Stimulated activated naive CD8-positive, alpha-beta T cell treated with anti-CD3 and anti-CD28 coated beads, Interleukin-15, amount 100 ng/mL, for 72 hours (primary cell): ENCODE results near the gene PPP1R27.

Experiments
- ATAC-seq: fragments of 150-1000 bp; cut with Tn5 transposase; 2 replicates; pipeline ENCODE4 v1.10.0; 2021; ENCODE audit warnings: mild to moderate bottlenecking, moderate library complexity
- DNase-seq, 2 donors: peaks; one replicate each; pipeline ENCODE4 v3.0.0; 2021 to 2022
- H3K27ac Mint-ChIP-seq, 2 donors: one replicate each; pipeline ENCODE4 v1.8.0; 2022; ENCODE audit warnings: mild to moderate bottlenecking in 2 of 2, mixed read lengths in 2 of 2, moderate library complexity in 2 of 2
- H3K27me3 Mint-ChIP-seq: one replicate; pipeline ENCODE4 v1.8.0; 2022; ENCODE audit warnings: mixed read lengths
- H3K4me1 Mint-ChIP-seq: one replicate; pipeline ENCODE4 v1.8.0; 2022; ENCODE audit warnings: mild to moderate bottlenecking, mixed read lengths
- H3K4me3 Mint-ChIP-seq, 2 donors: one replicate each; pipeline ENCODE4 v1.8.0; 2022; ENCODE audit warnings: mild to moderate bottlenecking in 2 of 2, mixed read lengths in 2 of 2, moderate library complexity in 1 of 2
- H3K9me3 Mint-ChIP-seq, 2 donors: one replicate each; pipeline ENCODE4 v1.8.0; 2022; ENCODE audit warnings: mixed read lengths in 2 of 2

PPP1R27 gene

DNA sequence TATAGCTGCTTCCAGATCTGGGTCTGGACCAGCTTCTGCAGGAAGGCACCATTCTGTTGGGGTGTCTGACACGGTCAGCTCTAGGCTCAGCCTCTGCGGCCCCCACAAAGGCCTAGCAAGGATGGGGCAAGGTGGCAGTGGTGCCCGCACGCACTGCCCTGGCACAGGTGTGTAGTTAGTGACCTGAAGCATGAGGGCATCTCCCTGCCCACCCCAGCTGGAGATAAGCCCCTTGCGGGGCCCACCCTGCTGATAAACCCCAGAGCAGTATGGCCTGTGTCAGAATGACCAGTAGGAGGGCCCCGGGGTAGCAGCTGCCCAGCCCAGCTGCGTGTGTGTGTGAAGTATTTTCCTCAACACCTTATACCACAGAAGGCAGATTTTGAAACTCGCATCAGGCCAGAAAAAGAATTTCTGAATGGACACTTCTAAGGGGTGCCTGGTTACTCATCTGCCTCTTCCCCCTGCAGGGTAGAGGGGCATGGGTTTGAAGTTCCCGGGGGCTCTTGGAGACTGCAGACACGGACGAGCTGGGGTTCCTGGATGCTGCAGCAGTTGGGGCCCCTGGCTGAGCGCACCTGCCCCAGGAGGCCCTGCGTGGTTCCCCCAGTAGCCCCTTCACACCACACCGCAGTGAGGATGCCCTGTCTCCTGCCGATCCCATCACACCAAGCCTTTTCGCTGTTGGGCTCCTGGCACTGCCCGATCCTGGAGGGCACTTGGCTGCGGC is 31.8 kb upstream of the PPP1R27 start:
- H3K4me3 Mint-ChIP-seq, result peak overlapping the region in 1 of 2 donors; percentile 54
- DNase-seq (no peak), ATAC-seq (no peak)
- peak overlapping the region; percentile 31 to 95 for H3K27ac Mint-ChIP-seq
- no peaks in the 10 kb centered on the region for H3K27me3 Mint-ChIP-seq
- H3K4me1 Mint-ChIP-seq, result peaks cover 79% of the 10 kb centered on the region
- no peaks in the 10 kb centered on the region for H3K9me3 Mint-ChIP-seq

DNA sequence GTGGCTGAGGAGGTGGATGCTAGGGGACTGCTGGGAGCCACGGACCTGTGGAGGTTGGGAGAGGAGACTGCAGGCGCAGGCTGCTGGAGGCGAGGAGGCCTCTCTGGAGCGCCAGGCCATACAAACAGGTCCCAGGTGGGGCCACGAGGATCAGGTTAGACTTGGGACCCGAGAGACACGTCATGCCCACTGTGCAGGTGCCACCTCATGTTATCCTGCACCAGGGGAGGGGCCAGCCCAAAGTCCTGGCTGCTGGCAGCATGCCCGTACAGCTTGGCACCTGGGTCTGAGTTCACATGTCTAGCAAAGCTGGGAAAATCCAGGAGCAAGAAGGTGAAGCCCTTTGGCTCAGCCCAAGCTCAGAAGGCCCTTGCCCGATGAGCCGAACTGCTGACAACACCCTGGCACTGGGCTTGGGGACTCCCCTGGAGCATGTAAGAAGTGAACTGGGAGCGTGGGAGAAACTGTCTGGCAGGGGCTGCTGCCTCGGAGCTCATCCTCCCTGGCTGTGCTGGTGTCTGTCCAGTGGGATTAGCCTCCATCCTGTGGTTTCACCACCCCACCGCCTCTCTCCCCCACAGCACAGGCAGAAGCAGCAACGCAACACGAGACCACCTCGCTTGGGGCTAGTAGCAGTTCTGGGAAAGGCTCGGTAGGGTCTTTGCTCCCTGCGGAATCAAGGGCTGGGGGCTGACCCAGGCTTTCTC is 31.0 kb upstream of the PPP1R27 start:
- ATAC-seq (no peak), DNase-seq (no peak)
- Mint-ChIP-seq H3K27ac (peak overlapping the region in 1 of 2 donors; percentile 92), H3K27me3 (no peaks in the 10 kb centered on the region), H3K4me3 (peak overlapping the region; percentile 2 to 43), H3K4me1 (peaks cover 79% of the 10 kb centered on the region), H3K9me3 (no peaks in the 10 kb centered on the region)

DNA sequence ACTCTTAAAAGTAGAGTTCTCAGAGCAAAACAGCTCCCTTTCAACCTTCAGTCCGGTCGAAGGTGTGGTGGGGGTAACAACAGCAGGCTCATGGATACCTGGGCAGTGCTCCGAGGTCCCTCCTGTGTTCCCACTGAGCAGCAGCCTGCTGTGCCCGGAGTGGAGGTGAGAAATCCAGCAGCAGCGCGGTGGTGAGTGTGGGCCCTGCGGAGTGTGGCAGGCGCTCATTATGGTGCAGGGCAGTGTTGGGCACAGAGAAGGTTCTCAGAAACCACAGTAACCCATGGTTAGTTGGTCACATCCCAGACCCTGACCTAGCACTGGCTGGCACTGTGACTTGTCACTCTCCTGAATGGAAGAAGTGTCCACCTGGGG is 30.5 kb upstream of the PPP1R27 start:
- Mint-ChIP-seq H3K4me1 (peaks cover 79% of the 10 kb centered on the region), H3K4me3 (peak overlapping the region; percentile 2 to 43), H3K9me3 (no peaks in the 10 kb centered on the region), H3K27ac (peak overlapping the region in 1 of 2 donors; percentile 92), H3K27me3 (no peaks in the 10 kb centered on the region)
- ATAC-seq, result no peak
- no peak for DNase-seq

DNA sequence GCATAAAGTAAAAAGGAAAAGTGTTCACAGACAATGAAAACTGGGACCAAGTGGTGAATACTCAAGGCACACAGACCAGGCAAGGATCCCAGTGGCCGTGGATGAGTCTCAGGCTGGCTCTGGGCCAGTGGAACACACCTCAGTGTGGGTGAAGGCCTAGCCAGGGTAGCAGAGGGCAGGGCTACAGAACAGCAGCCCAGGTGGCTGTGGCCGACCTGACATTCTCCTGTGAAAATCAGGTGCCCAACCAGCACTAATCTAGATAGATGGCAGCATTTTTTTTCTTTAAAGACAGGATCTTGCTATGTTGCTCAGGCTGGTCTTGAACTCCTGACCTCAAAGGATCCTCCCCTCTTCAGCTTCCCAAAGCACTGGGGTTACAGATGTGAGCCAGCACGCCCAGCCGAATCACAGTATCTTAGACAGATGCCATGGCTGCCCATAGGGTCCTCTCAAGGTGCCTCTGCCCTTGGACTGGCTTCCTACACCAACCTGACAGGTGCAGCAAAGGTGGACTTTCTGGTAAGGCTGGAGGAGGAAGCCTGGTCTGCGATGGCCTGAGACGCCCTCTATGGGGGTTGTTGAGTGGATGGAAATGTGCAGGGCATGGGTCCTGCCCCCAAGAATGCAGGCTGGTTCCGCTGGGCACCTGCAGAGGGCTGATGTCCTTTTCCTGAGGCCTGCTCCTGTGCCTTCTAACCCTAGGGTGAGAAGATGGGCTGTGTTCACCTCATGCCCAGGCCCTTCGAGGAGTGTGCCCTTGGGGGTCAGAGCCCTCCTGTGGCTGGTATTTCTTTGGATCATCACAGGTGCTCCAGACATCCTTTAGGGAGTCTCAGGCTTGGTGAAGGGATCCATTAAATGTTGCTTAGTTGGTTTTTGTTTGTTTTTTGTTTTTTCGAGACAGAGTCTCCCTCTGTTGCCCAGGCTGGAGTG is 29.3 kb upstream of the PPP1R27 start:
- peaks cover 73% of the 10 kb centered on the region for H3K4me1 Mint-ChIP-seq
- H3K9me3 Mint-ChIP-seq, result no peaks in the 10 kb centered on the region
- H3K27ac Mint-ChIP-seq, result peak overlapping the region in 1 of 2 donors; percentile 59
- ATAC-seq, result no peak
- H3K4me3 Mint-ChIP-seq, result peak overlapping the region; percentile 1 to 15
- DNase-seq, result no peak
- H3K27me3 Mint-ChIP-seq, result no peaks in the 10 kb centered on the region

DNA sequence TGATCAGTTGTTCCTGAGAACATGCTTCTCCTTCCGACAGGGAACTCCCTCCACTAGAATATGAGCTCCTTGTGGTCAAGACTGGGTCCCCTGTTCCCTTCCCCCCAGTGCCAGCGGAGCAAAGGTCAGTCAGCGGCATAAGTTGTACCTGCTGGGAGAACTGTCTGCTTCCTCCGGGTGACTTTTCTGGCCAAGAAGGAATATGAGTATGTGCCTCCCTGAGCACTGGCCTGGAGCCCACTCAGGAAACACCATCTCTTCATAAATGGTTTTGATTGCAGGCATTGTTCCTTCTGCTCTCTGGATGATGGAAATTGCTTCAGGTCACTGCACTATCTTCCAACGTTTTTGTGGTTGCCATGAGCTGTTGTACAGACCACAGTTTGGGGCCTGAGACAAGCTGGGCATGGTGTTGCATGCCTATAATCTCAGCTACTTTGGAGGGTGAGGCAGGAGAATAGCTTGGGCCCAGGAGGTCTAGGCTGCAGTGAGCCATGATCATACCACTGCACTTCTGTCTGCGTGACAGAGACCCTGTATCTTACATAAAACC is 28.3 kb upstream of the PPP1R27 start:
- ATAC-seq (no peak), DNase-seq (no peak)
- peaks cover 73% of the 10 kb centered on the region for H3K4me1 Mint-ChIP-seq
- H3K4me3 Mint-ChIP-seq, result peak overlapping the region; percentile 75 to 84
- H3K9me3 Mint-ChIP-seq, result no peaks in the 10 kb centered on the region
- no peaks in the 10 kb centered on the region for H3K27me3 Mint-ChIP-seq
- H3K27ac Mint-ChIP-seq, result peak overlapping the region; percentile 54 to 92

DNA sequence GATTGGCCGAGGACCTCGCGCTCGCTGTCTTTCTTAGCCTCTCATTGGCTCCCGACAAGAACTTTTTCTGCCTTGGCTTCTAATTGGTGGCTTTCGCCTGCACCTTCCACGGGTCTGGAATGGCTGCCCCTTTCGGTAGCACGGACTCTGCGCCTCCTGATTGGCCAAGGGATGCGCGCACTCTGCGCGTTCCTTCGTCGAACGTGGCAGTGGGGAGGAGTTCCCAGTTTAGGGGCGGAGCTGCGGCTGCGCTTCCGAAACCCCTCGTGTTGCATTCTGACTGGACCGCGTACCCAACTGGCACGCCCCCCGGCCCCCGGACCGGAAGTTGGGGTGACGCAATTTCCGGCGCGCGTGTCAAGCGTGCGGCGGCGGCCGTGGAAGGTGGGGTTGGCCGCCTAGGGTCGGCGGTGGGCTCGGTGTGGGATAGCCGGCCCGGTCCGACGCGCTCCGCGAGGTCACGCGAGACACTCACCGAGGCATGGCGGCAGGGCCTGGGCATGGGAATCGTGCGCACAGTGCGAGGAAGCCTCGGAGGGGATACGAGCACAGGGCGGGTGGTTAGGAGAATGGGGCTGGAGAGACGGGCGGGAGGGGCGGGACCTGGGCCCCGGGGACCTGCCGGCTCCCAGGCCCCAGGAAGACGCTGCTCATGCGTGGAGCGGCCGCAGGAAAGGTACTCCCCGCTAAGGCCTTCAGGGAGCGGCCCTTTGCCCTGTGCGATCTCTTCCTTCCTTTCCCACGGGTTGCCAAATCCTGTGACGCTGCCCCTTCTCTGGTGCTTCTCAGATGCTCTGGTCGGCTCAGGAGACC is 26.1 kb upstream of the PPP1R27 start:
- peak overlapping the region; percentile 95 to 98 for H3K27ac Mint-ChIP-seq
- no peaks in the 10 kb centered on the region for H3K27me3 Mint-ChIP-seq
- ATAC-seq (peak; percentile 91), DNase-seq (peak; percentile 99 to 100)
- no peaks in the 10 kb centered on the region for H3K9me3 Mint-ChIP-seq
- peak overlapping the region; percentile 86 to 94 for H3K4me3 Mint-ChIP-seq
- peaks cover 64% of the 10 kb centered on the region for H3K4me1 Mint-ChIP-seq

DNA sequence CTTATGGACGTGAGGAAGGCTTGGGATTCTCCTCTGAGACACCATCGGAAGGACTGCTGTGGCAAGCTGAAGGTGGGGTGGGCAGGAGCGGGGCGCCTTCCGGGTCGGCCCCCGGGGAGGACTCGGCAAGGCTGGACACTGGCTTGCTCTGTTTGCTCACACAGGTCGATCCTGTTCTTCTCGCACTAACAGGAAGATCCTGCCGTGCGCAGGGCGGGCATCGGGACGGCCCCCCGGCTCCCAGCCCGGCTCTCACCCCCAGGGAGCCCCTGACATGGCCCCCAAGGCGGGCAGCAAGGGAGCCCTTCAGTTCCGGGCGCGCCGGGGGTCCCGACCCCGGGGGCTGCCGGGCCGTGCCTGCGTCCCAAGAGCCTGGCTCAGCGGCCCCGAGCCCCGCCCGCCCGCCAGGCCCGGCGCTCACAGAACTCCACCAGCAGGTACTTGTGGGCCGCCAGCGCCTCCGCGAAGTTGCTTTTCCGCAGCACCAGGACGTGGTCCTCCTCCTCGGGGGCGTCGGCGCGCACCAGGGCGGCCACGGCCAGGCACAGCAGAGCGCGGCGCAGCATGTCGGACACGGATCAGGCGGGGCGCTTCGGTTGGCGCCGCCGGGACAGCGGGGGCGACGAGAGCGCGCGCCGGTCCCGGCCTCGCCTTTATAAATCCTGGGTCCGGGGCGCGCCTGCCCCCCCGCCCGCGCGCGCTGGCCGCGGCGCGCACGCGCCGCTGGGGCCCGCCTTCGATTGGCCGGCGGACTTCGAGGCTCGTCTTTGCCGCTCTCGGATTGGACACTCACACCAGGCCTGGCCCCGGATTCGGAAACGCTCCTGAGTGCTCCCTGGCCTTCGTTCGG is 25.3 kb upstream of the PPP1R27 start, which contains the start of gene P4HB:
Gene P4HB, minus strand, starts transcription at position 630 of the 850 bp plus-strand sequence. Its CDS starts 64 bp downstream, at position 566.
- ATAC-seq (no peak), DNase-seq (peak in 1 of 2 donors; percentile 28)
- peak within 1 kb of the TSS; percentile 89 to 94 for H3K4me3 Mint-ChIP-seq
- H3K27ac Mint-ChIP-seq, result peak within 1 kb of the TSS; percentile 96 to 98
- H3K27me3 Mint-ChIP-seq, result no peaks in the 10 kb centered on the region
- no peaks in the 10 kb centered on the region for H3K9me3 Mint-ChIP-seq
- H3K4me1 Mint-ChIP-seq, result peaks cover 64% of the 10 kb centered on the region

DNA sequence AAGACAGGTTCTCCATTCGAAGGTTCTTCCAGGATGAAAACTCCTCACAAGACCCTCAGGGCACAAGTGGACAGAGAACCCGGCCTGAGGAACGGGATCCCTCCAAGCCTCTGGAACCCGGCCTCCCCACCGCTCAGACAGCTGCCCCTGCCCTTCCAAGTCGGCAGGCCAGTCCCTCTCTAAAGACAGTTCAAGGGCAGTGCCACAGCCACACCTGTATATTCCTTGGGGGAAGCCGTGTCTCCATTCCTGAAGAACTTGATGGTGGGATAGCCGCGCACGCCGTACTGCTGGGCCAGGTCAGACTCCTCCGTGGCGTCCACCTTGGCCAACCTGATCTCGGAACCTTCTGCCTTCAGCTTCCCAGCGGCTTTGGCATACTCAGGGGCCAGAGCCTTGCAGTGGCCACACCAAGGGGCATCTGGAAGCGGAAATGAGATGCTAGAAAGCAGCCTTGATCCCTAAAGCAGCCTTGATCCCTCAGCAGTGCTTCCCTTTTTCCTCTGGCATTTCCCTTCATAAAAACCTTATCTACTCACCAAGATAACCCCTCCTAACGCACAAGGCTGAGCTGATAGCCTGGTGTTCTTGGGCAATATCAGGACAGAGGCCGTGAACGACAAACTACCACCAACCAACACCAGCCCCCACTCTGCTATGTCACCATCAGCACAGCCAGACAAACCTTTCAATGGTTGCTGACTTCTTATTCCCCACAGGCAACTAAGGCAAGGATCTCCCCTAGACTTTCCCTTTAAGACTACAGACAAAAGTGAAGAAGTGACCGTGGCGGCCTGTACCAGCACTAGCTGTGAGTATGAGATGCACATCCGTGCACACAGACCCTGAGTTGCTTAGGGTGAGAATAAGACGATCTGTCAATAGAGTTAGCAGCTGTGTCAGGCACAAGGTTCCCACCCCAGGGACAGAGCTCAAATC is 24.4 kb upstream of the PPP1R27 start:
- peaks cover 57% of the 10 kb centered on the region for H3K4me1 Mint-ChIP-seq
- DNase-seq (no peak), ATAC-seq (no peak)
- no peaks in the 10 kb centered on the region for H3K27me3 Mint-ChIP-seq
- H3K27ac Mint-ChIP-seq, result peak overlapping the region; percentile 91 to 96
- no peaks in the 10 kb centered on the region for H3K9me3 Mint-ChIP-seq
- H3K4me3 Mint-ChIP-seq, result peak overlapping the region; percentile 89 to 94

DNA sequence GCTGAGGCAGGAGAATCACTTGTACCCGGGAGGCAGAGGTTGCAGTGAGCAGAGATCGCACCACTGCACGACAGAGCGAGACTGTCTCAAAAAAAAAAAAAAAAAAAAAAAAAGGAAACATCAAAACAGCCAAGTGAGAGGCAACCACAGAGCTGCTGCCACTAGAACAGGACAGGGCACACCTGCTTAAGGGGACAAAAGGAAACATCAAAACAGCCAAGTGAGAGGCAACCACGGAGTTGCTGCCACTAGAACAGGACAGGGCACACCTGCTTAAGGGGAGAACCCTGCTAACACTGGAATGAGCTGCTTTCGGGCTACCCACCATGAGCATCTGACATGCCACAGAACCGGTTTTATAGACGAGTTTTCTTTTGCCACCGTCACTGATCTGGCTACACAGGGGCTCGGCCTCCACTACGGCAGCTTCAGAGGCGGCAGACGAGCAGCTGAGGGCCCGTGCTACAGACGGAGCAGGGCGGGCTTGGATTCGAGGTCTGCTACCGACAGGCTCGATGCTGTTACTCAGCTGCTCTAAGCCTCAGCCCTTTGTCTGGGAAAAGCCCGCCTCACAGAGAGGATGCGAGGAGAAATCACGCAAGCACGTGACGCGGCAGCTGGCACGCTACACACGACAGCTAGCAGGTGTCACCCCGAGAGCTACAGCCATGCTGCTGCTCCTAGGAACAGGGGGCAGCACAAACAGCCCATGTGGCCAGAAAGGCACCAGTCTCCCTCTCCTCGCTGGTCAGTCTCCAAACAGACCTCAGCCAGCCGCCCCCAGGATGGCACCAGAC is 23.5 kb upstream of the PPP1R27 start:
- Mint-ChIP-seq H3K9me3 (no peaks in the 10 kb centered on the region), H3K27ac (peak overlapping the region; percentile 19 to 96), H3K4me3 (peak overlapping the region; percentile 89 to 94), H3K27me3 (no peaks in the 10 kb centered on the region), H3K4me1 (peaks cover 55% of the 10 kb centered on the region)
- DNase-seq (no peak), ATAC-seq (no peak)

DNA sequence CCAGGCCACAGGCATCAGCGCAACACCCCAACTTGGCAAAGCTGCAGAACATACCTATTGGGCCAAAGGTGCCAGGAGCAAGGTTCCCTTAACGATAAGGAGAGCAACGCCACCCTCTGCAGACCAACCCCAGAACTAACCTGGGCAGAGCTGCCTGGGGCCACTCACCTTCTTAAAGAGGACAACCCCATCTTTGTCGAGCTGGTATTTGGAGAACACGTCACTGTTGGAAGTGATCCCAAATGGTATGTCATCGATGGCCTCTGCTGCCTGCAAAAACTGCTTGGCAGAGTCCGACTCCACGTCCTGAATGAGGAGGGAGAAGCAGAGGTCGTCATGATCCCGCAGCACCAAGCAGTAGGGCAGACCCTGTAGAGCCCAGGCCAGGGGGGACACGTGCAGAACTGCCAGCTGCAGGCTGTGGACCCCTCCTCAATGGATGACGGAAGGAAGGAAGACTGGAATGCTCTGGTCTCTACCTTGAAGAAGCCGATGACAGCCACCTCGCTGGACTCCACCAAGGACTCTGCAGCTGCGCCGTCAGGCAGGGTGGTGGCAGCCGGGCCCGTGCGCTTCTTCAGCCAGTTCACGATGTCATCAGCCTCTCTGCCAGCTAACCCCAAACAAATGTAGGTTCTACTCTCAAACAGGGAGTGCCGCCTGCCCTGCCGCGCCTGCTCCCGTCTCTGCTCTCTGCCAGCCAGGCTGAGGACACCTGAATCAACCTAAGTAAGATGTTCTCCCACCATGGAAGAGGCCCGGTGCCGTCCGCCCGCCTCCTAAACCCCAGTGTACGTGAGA is 20.3 kb upstream of the PPP1R27 start:
- Mint-ChIP-seq H3K4me1 (peaks cover 45% of the 10 kb centered on the region), H3K9me3 (no peaks in the 10 kb centered on the region), H3K27ac (no peak overlapping the region), H3K4me3 (no peak overlapping the region), H3K27me3 (no peaks in the 10 kb centered on the region)
- no peak for DNase-seq
- no peak for ATAC-seq

DNA sequence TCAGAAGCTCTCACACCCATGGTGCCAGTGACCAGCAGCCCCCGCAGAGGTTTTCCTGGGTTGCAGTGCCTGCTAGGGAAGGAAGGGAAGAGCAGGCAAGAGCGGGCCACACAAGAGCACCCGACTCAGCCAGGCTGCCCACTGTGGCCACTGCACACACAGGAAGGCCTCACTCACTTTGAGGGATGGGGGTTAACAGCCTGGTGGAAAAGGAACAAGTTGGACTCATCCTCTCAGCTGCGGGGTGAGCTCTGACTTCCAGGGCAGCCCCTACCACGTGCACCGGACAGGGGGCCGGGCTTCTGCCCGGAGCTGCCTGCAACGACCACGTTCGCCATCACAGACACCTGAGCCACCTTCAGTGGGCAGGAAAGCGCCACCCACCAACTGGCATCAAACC is 17.4 kb upstream of the PPP1R27 start:
- Mint-ChIP-seq H3K4me1 (peaks cover 20% of the 10 kb centered on the region), H3K27ac (no peak overlapping the region), H3K27me3 (no peaks in the 10 kb centered on the region), H3K9me3 (no peaks in the 10 kb centered on the region), H3K4me3 (no peak overlapping the region)
- no peak for DNase-seq
- no peak for ATAC-seq

DNA sequence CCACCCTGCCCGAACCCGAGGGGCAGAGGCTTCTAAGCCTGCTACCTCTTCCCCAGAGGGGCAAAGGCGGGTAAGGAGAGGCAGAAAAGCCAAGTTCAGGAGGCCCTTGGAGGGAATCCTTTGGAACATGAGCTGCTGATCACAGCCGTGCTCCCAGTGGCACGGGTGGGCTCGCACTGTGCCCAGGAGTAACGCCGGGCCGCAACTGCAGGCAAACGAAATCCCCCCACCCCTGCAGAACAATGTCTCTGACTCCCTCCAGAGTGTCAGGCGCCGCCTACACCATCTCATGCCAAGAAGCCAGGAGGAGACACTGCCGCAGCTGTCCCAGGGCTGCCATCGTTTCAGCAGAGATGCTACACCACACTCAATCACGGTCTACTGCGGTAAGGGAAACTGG is 16.6 kb upstream of the PPP1R27 start:
- Mint-ChIP-seq H3K9me3 (no peaks in the 10 kb centered on the region), H3K27ac (peak overlapping the region in 1 of 2 donors; percentile 65), H3K4me3 (no peak overlapping the region), H3K27me3 (no peaks in the 10 kb centered on the region), H3K4me1 (peaks cover 17% of the 10 kb centered on the region)
- ATAC-seq (no peak), DNase-seq (no peak)
